K562 (cell line): Measurements from ENCODE around the gene HMCN1. TPM values are rescaled to one million over a fixed set of nuclear protein-coding genes. Genes with fewer than 3 reads are reported as not detected.

ENCODE experiments used
- ATAC-seq: fragments of 200-7000 bp; cut with Tn5 transposase; 3 replicates; pipeline ENCODE4 v1.9.1; 2020; ENCODE audit warnings: moderate library complexity
- BruUV-seq: library from RNA; stranded (reverse); fragments of 400-500 nt; replicated peaks from 2 replicates; lab custom pipeline; 2021; lab: Mats Ljungman, UMichigan
- CTCF ChIA-PET: fragments of 300-600 bp; formaldehyde crosslinking; extraction: SDS; loops from one replicate; lab custom pipeline; 2021; ENCODE audit warnings: low intra/inter-chr PET ratio; lab: Yijun Ruan, JAX
- POLR2A ChIA-PET: fragments of 300-600, 350-650 bp; sonication (Branson Sonifier 250); formaldehyde crosslinking; extraction: SDS; loops from one replicate; lab custom pipeline; 2021; ENCODE audit warnings: antibody characterized with exemption, inconsistent platforms; lab: Yijun Ruan, JAX
- DNase-seq, 4 experiments: peaks; one replicate each; pipeline versions ENCODE4 v3.0.0 to v3.0.0-alpha.2; 2011 to 2018; ENCODE audit warnings: low spot score in 3 of 4, mixed read lengths in 3 of 4; ENCODE audit errors: extremely low read depth in 1 of 4
- FAIRE-seq: peaks from 2 replicates; lab custom pipeline; 2011; peaks lifted over from hg19 to GRCh38; lab: Jason Lieb, UNC
- H2AFZ ChIP-seq: 2 replicates; pipeline ENCODE4 v1.6.0; 2011; ENCODE audit warnings: low read depth, low read length, control low read depth, inconsistent platforms
- H3K27ac ChIP-seq: fragments of 200-600 bp; 3 replicates; pipeline ENCODE4 v1.8.0; 2011; ENCODE audit warnings: low read depth, mild to moderate bottlenecking, control low read depth, inconsistent platforms, low read length, moderate library complexity, mixed read lengths; ENCODE audit errors: extremely low read depth
- H3K27me3 ChIP-seq, 2 experiments: fragments of 300-600 bp in 1 of 2; 2 replicates in 1 of 2; 3 replicates in 1 of 2; pipeline versions ENCODE4 v1.6.0 to v1.8.0; 2011; ENCODE audit warnings: inconsistent platforms in 2 of 2, low read length in 2 of 2, mild to moderate bottlenecking in 1 of 2, mixed read lengths in 1 of 2, moderate library complexity in 1 of 2; ENCODE audit not compliant: control insufficient read depth in 2 of 2, insufficient read depth in 2 of 2
- H3K36me3 ChIP-seq: fragments of 300-600 bp; 3 replicates; pipeline ENCODE4 v1.8.0; 2011; ENCODE audit warnings: mild to moderate bottlenecking, low read length, inconsistent platforms; ENCODE audit not compliant: control insufficient read depth, insufficient read depth
- H3K4me1 ChIP-seq, 2 experiments: fragments of 200-600 bp in 1 of 2; replicated peaks in 1 of 2; 2 replicates in 1 of 2; 3 replicates in 1 of 2; pipeline versions ENCODE4 v1.5.1 to v1.8.0; 2011; ENCODE audit warnings: inconsistent platforms in 2 of 2, low read length in 2 of 2, mild to moderate bottlenecking in 1 of 2, mixed read lengths in 1 of 2, moderate library complexity in 1 of 2; ENCODE audit not compliant: control insufficient read depth in 2 of 2, insufficient read depth in 2 of 2
- H3K4me2 ChIP-seq: 2 replicates; pipeline ENCODE4 v1.6.1; 2011; ENCODE audit warnings: low read length, control low read depth, inconsistent platforms, mixed read lengths; ENCODE audit not compliant: insufficient read depth
- H3K4me3 ChIP-seq: fragments of 200-600 bp; sonication (generic), shearing (Covaris generic); 2 replicates; pipeline ENCODE4 v1.5.1; 2016; ENCODE audit warnings: control low read depth, inconsistent platforms
- H3K79me2 ChIP-seq: fragments of 200-600 bp; 3 replicates; pipeline ENCODE4 v1.8.0; 2011; ENCODE audit warnings: low read length, inconsistent platforms; ENCODE audit not compliant: control insufficient read depth, insufficient read depth
- H3K9ac ChIP-seq, 2 experiments: 2 replicates each; pipeline versions ENCODE4 v1.6.0 to v1.6.1; 2011; ENCODE audit warnings: low read depth in 2 of 2, low read length in 2 of 2, control low read depth in 1 of 2, inconsistent platforms in 1 of 2, mild to moderate bottlenecking in 1 of 2, mixed read lengths in 1 of 2; ENCODE audit not compliant: insufficient read depth in 1 of 2
- H3K9me1 ChIP-seq: one replicate; pipeline ENCODE4 v1.6.0; 2011; ENCODE audit warnings: inconsistent platforms, mild to moderate bottlenecking, low read length, moderate library complexity; ENCODE audit not compliant: control insufficient read depth, insufficient read depth
- H3K9me3 ChIP-seq: replicated peaks from 2 replicates; pipeline ENCODE4 v1.5.1; 2011; ENCODE audit warnings: low read depth, low read length, inconsistent platforms; ENCODE audit not compliant: control insufficient read depth, insufficient read depth
- H4K20me1 ChIP-seq: replicated peaks from 2 replicates; pipeline ENCODE4 v1.6.1; 2011; ENCODE audit warnings: low read length, inconsistent platforms, mixed read lengths; ENCODE audit not compliant: control insufficient read depth, insufficient read depth
- CBX3 ChIP-seq, 2 experiments: IDR thresholded peaks; 1 replicate in 1 of 2; 2 replicates in 1 of 2; pipeline ENCODE4 v1.6.1; 2012; ENCODE audit warnings: inconsistent platforms in 2 of 2, low read length in 2 of 2, borderline replicate concordance in 1 of 2, control low read depth in 1 of 2
- GABPB2 ChIP-seq: fragments of 250-450 bp; sonication (Bioruptor Pico); conservative IDR thresholded peaks from 2 replicates; pipeline ENCODE4 v1.5.1; 2021; ENCODE audit warnings: mild to moderate bottlenecking
- KAT2B ChIP-seq: IDR thresholded peaks from one replicate; pipeline ENCODE4 v1.6.1; 2012; ENCODE audit warnings: low read depth, mild to moderate bottlenecking, control low read depth, inconsistent platforms, low read length, moderate library complexity
- KLF6 ChIP-seq: fragments of 250-450 bp; sonication (Bioruptor Pico); IDR thresholded peaks from 2 replicates; pipeline ENCODE4 v1.4.0; 2020; ENCODE audit warnings: mild to moderate bottlenecking, moderate library complexity, borderline replicate concordance
- MEIS2 ChIP-seq: fragments of 450-650 bp; IDR thresholded peaks from 2 replicates; pipeline ENCODE4 v1.6.1; 2014; ENCODE audit warnings: mild to moderate bottlenecking; ENCODE audit not compliant: partially characterized antibody
- NFIC ChIP-seq: fragments of 450-650 bp; IDR thresholded peaks from 2 replicates; pipeline ENCODE4 v1.6.1; 2017; ENCODE audit warnings: mild to moderate bottlenecking, inconsistent platforms
- NFIX ChIP-seq: fragments of 250-450 bp; sonication (Bioruptor Pico); IDR thresholded peaks from 2 replicates; pipeline ENCODE4 v1.4.0; 2020; ENCODE audit warnings: low read depth, mild to moderate bottlenecking, moderate library complexity
- PREB ChIP-seq: sonication (generic); formaldehyde crosslinking; IDR thresholded peaks from 2 replicates; pipeline ENCODE4 v1.8.1; 2023; ENCODE audit warnings: mild to moderate bottlenecking, missing genetic modification reagents
- ZNF263 ChIP-seq: sonication (generic); formaldehyde crosslinking; IDR thresholded peaks from 2 replicates; pipeline ENCODE4 v1.8.0; 2022; ENCODE audit warnings: mild to moderate bottlenecking, missing genetic modification reagents, borderline replicate concordance
- WGBS: fragments of 100-300 bp; shearing (Covaris generic); methylation state at CpG from one replicate; pipeline ENCODE4 v1.1.6; 2016; ENCODE audit warnings: low coverage, mixed read lengths; ENCODE audit not compliant: insufficient coverage; ENCODE audit errors: missing lambda C conversion rate; 5-methylcytosine and 5-hydroxymethylcytosine counted together
- in situ Hi-C: fragments of 300-500 bp; cut with MboI; formaldehyde crosslinking; loops from 4 replicates; pipeline ENCODE4 v1.15.0; 2018; ENCODE audit warnings: inconsistent platforms, mixed read lengths
- intact Hi-C: fragments of 100-400 bp; cut with micrococcal nuclease; formaldehyde crosslinking; loops from 2 replicates; pipeline ENCODE4 v1.14.2; 2022
- polyA plus RNA-seq, 8 experiments: library from polyadenylated mRNA; depleted of rRNA in 4 of 8; stranded (reverse) in 5 of 8; unstranded in 3 of 8; fragments of >200 nt; fragmentation: Nextera tagmentation in 2 of 8; fragmentation: Illumina TruSeq in 1 of 8; extraction: Ambion mirVana in 2 of 8; extraction: Trizol in 1 of 8; gene quantifications; 2 replicates each; pipeline versions ENCODE4 v1.2.1 to v1.2.3, GENCODE V29; 2011 to 2014; ENCODE audit warnings: inconsistent platforms in 1 of 8, missing spikeins in 1 of 8
- total RNA-seq, 7 experiments: library from RNA; depleted of rRNA in 6 of 7; stranded (reverse); fragments of >200 nt in 6 of 7; fragmentation: Illumina TruSeq in 2 of 7; extraction: Trizol in 2 of 7; gene quantifications; 2 replicates each; pipeline versions ENCODE4 v1.2.1 to v1.2.3, GENCODE V29; 2011 to 2021; ENCODE audit warnings: low replicate concordance in 1 of 7
- TF ChIP-seq, protein P1 (sequence below): fragments of 450-650 bp; formaldehyde crosslinking; IDR thresholded peaks from 2 replicates; pipeline ENCODE4 v1.4.0; 2022; ENCODE audit warnings: missing genetic modification characterization

Gene HMCN1
- total and polyA plus RNA-seq, 9 of the 15 experiments (the other 6 are each of a cell fraction or from before 2014, with no cell fraction given) = 0.07 to 0.36 (median 0.21) TPM

GRCh38 chr1:185938396-185938795 lies 204.2 kb downstream of the HMCN1 start:
- ATAC-seq = no peak
- H3K27ac ChIP-seq = no peak overlapping the region
- H3K4me2 ChIP-seq = no peak overlapping the region
- no peaks in the 10 kb centered on the region for H3K36me3 ChIP-seq
- H3K4me1 ChIP-seq = no peaks in the 10 kb centered on the region
- no peak overlapping the region for H2AFZ ChIP-seq
- WGBS = 6% methylated on average over 2 of the region's 2 CpGs
- BruUV-seq = no TSS peak
- ChIA-PET CTCF (no interaction called here), POLR2A (no interaction called here)
- H3K9ac ChIP-seq = no peak overlapping the region
- intact Hi-C loops = no loop called here
- H3K9me3 ChIP-seq = no peaks in the 10 kb centered on the region
- FAIRE-seq = peak; percentile 15
- no peaks in the 10 kb centered on the region for H4K20me1 ChIP-seq
- no peak overlapping the region for H3K4me3 ChIP-seq
- no peak for DNase-seq
- H3K9me1 ChIP-seq = no peaks in the 10 kb centered on the region
- in situ Hi-C loops = no loop called here
- H3K27me3 ChIP-seq = no peaks in the 10 kb centered on the region
- TF ChIP-seq KLF6 (CRISPR knock-in tag) = no peak
- peak; percentile 71 for TF ChIP-seq NFIC
- peak; percentile 24; the same call in 1 of the 2 replicates for TF ChIP-seq NFIX (CRISPR knock-in tag)
- TF ChIP-seq, all 486 proteins: peak for 2
- no peaks in the 10 kb centered on the region for H3K79me2 ChIP-seq

GRCh38 chr1:185939142-185939541 lies 205.0 kb downstream of the HMCN1 start:
- Histone ChIP-seq H3K27ac (no peak overlapping the region), H3K4me1 (no peaks in the 10 kb centered on the region), H3K9ac (no peak overlapping the region), H4K20me1 (no peaks in the 10 kb centered on the region), H3K4me3 (no peak overlapping the region), H3K9me1 (no peaks in the 10 kb centered on the region), H2AFZ (no peak overlapping the region), H3K79me2 (no peaks in the 10 kb centered on the region), H3K36me3 (no peaks in the 10 kb centered on the region), H3K9me3 (no peaks in the 10 kb centered on the region), H3K4me2 (no peak overlapping the region), H3K27me3 (no peaks in the 10 kb centered on the region)
- no peak for ATAC-seq
- ChIA-PET CTCF (no interaction called here), POLR2A (no interaction called here)
- FAIRE-seq = no peak
- in situ Hi-C loops (no loop called here), intact Hi-C loops (no loop called here)
- no peak for DNase-seq
- 4% methylated on average over 3 of the region's 3 CpGs for WGBS
- TF ChIP-seq KAT2B (no peak), CBX3 (IDR thresholded peaks at IDR 0.05; ENCODE audit: borderline replicate concordance in 1 of 2, low read length in 2 of 2) (no peak), PREB (CRISPR knock-in tag) (no peak), ZNF263 (CRISPR knock-in tag) (no peak), MEIS2 (no peak), GABPB2 (no peak)
- TF ChIP-seq, protein P1, sequence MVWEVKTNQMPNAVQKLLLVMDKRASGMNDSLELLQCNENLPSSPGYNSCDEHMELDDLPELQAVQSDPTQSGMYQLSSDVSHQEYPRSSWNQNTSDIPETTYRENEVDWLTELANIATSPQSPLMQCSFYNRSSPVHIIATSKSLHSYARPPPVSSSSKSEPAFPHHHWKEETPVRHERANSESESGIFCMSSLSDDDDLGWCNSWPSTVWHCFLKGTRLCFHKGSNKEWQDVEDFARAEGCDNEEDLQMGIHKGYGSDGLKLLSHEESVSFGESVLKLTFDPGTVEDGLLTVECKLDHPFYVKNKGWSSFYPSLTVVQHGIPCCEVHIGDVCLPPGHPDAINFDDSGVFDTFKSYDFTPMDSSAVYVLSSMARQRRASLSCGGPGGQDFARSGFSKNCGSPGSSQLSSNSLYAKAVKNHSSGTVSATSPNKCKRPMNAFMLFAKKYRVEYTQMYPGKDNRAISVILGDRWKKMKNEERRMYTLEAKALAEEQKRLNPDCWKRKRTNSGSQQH = no peak
- BruUV-seq = no TSS peak
